Uterus (tissue), 2 donors: ENCODE results near the gene TAS2R41.

Experiments
- CTCF ChIP-seq, 4 experiments: fragments of 200-600 bp in 2 of 4; fragments of 450-650 bp in 2 of 4; sonication (generic) in 2 of 4; IDR thresholded peaks; one replicate each; pipeline ENCODE4 v1.5.1; 2016 to 2019; ENCODE audit warnings: antibody characterized with exemption in 4 of 4, mild to moderate bottlenecking in 2 of 4, moderate library complexity in 1 of 4
- POLR2A ChIP-seq, 2 donors: fragments of 450-650 bp; IDR thresholded peaks; one replicate each; pipeline ENCODE4 v1.6.1; 2016; ENCODE audit warnings: antibody characterized with exemption in 2 of 2, mild to moderate bottlenecking in 1 of 2, moderate library complexity in 1 of 2

- TF ChIP-seq CTCF (IDR thresholded peaks at IDR 0.05) (no peak), POLR2A (IDR thresholded peaks at IDR 0.05) (no peak)
Measured at GRCh38 chr7:143458263-143458662, 19.4 kb upstream of the TAS2R41 start.
